Esophagus muscularis mucosa (tissue), 4 donors: ENCODE data around the gene RBM28. TPM values are rescaled to one million over a fixed set of nuclear protein-coding genes. Genes with fewer than 3 reads are reported as not detected.

Experiments used
- DNase-seq: peaks from one replicate; pipeline ENCODE4 v3.0.0-alpha.2; 2017; ENCODE audit errors: extremely low spot score
- H3K27ac ChIP-seq, 4 donors: fragments of 200-600 bp; sonication (generic); replicated peaks in 1 of 4; 1 replicate in 3 of 4; 2 replicates in 1 of 4; pipeline ENCODE4 v1.5.1; 2016 to 2019; ENCODE audit warnings: mild to moderate bottlenecking in 1 of 4
- H3K27me3 ChIP-seq, 4 donors: fragments of 200-600 bp; sonication (generic); one replicate each; pipeline versions ENCODE4 v1.5.1 to v1.6.0; 2016 to 2019
- H3K36me3 ChIP-seq, 4 donors: fragments of 200-600 bp; sonication (generic); one replicate each; pipeline ENCODE4 v1.5.1; 2016 to 2019
- H3K4me1 ChIP-seq, 4 donors: fragments of 200-600 bp; sonication (generic); one replicate each; pipeline ENCODE4 v1.5.1; 2016 to 2019
- H3K4me3 ChIP-seq, 4 donors: fragments of 200-600 bp; sonication (generic); 1 replicate in 2 of 4; 2 replicates in 2 of 4; pipeline ENCODE4 v1.5.1; 2016 to 2019; ENCODE audit warnings: mild to moderate bottlenecking in 4 of 4, moderate library complexity in 1 of 4
- H3K9me3 ChIP-seq, 4 donors: fragments of 200-600 bp; sonication (generic); 1 replicate in 3 of 4; 2 replicates in 1 of 4; pipeline ENCODE4 v1.5.1; 2016 to 2019
- EP300 ChIP-seq: sonication (generic); formaldehyde crosslinking; IDR thresholded peaks from one replicate; pipeline ENCODE4 v1.6.1; 2017; ENCODE audit warnings: antibody characterized with exemption
- POLR2A ChIP-seq: fragments of 450-650 bp; IDR thresholded peaks from one replicate; pipeline ENCODE4 v1.6.1; 2017; ENCODE audit warnings: antibody characterized with exemption, moderate library complexity, mild to moderate bottlenecking, low read depth
- POLR2AphosphoS5 ChIP-seq, 2 donors: sonication (generic); formaldehyde crosslinking; IDR thresholded peaks; one replicate each; pipeline ENCODE4 v1.6.1; 2017; ENCODE audit warnings: antibody characterized with exemption in 2 of 2
- WGBS: methylation state at CpG from one replicate; pipeline ENCODE4 v1.1.5; 2018; 5-methylcytosine and 5-hydroxymethylcytosine counted together
- intact Hi-C: fragments of 100-400 bp; cut with DNase I; formaldehyde crosslinking; loops from one replicate; pipeline ENCODE4 v1.15.1; 2023
- total RNA-seq, 4 donors: library from RNA; depleted of rRNA; stranded (reverse); fragments of >200 nt; gene quantifications; one replicate each; pipeline versions ENCODE4 v1.1.0 to v1.2.1, GENCODE V29; 2016
- TF ChIP-seq, protein P1 (sequence below), 3 experiments: fragments of 200-600 bp in 2 of 3; fragments of 450-650 bp in 1 of 3; sonication (generic) in 2 of 3; IDR thresholded peaks; one replicate each; pipeline ENCODE4 v1.5.1; 2017 to 2019; ENCODE audit warnings: antibody characterized with exemption in 3 of 3, mild to moderate bottlenecking in 2 of 3, moderate library complexity in 1 of 3

The RBM28 gene
- total RNA-seq, 4 donors from 2014 or later = 13.3 to 16.6 (median 15.0) TPM

DNA sequence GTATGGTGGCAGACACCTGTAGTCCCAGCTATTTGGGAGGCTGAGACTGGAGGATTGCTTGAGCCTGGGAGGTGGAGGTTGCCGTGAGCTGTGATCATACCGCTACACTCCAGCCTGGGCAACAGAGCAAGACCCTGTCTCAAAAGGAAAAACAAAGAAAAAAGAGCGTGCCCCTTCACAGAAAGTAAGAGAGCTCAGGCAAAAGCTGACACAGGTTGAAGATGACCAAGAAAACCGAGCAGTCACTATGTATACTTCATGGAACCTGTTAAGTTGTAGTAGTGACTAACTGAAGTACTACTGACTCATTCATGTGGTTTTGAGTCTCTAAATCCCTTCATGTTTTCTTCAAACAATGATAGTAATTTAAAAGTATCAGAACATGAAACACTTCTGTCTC is 19.0 kb upstream of the RBM28 start:
- no peaks in the 10 kb centered on the region for H3K36me3 ChIP-seq
- 88% methylated on average over 4 of the region's 4 CpGs for WGBS
- peaks cover 10 to 26% (median 24%) of the 10 kb centered on the region in 4 donors for H3K4me1 ChIP-seq
- H3K27ac ChIP-seq = no peak overlapping the region
- H3K9me3 ChIP-seq = no peaks in the 10 kb centered on the region
- no peak overlapping the region for H3K4me3 ChIP-seq
- DNase-seq = no peak
- intact Hi-C loops = no loop called here
- TF ChIP-seq POLR2A = no peak
- no peak for TF ChIP-seq EP300
- TF ChIP-seq, protein P1, sequence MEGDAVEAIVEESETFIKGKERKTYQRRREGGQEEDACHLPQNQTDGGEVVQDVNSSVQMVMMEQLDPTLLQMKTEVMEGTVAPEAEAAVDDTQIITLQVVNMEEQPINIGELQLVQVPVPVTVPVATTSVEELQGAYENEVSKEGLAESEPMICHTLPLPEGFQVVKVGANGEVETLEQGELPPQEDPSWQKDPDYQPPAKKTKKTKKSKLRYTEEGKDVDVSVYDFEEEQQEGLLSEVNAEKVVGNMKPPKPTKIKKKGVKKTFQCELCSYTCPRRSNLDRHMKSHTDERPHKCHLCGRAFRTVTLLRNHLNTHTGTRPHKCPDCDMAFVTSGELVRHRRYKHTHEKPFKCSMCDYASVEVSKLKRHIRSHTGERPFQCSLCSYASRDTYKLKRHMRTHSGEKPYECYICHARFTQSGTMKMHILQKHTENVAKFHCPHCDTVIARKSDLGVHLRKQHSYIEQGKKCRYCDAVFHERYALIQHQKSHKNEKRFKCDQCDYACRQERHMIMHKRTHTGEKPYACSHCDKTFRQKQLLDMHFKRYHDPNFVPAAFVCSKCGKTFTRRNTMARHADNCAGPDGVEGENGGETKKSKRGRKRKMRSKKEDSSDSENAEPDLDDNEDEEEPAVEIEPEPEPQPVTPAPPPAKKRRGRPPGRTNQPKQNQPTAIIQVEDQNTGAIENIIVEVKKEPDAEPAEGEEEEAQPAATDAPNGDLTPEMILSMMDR (IDR thresholded peaks at IDR 0.05) = no peak
- TF ChIP-seq POLR2AphosphoS5 (IDR thresholded peaks at IDR 0.05) = no peak
- H3K27me3 ChIP-seq = peaks cover 0 to 35% (median 0%) of the 10 kb centered on the region in 4 donors

- TF ChIP-seq POLR2AphosphoS5 (IDR thresholded peaks at IDR 0.05) = no peak
- TF ChIP-seq POLR2A = no peak
- TF ChIP-seq EP300 = no peak
- TF ChIP-seq, protein P1 (IDR thresholded peaks at IDR 0.05) = no peak
- no peaks in the 10 kb centered on the region for H3K9me3 ChIP-seq
- 5% methylated on average over 7 of the region's 88 CpGs for WGBS
- peaks cover 10 to 26% (median 24%) of the 10 kb centered on the region in 4 donors for H3K4me1 ChIP-seq
- no peak for DNase-seq
- H3K36me3 ChIP-seq = no peaks in the 10 kb centered on the region
- intact Hi-C loops = no loop called here
- H3K27me3 ChIP-seq = peaks cover 0 to 40% (median 0%) of the 10 kb centered on the region in 4 donors
- H3K27ac ChIP-seq = peak within 1 kb of the TSS in 3 of 4 donors; percentile 21 to 27 (median 22)
- H3K4me3 ChIP-seq = peak within 1 kb of the TSS; percentile 59 to 72 (median 62)
Observed at GRCh38 chr7:128361411-128362379, 18.0 kb upstream of the RBM28 start, which contains the start of gene PRRT4. Gene PRRT4 (minus strand): TSS chr7:128361690.

DNA sequence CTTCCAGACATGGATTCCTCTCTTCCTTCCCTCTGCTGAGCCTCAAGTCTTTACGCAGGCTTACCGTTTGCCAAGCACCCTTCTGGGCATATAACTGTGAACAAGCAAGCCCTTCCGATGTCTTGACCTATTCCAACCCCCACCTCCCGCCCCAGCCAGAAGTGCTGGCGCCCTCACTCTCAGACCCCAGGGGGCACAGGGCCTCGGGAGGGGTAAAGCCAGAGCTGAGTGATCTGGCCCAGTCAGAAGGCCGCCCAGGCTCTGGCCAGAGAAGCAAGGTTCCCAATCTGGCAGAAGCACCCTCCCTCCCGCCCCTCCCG is 16.6 kb upstream of the RBM28 start:
- no peak for DNase-seq
- intact Hi-C loops = no loop called here
- H3K4me3 ChIP-seq = peak overlapping the region; percentile 59 to 72 (median 62)
- peaks cover 10 to 26% (median 24%) of the 10 kb centered on the region in 4 donors for H3K4me1 ChIP-seq
- peak overlapping the region in 1 of 4 donors; percentile 22 for H3K27ac ChIP-seq
- 55% methylated on average over 6 of the region's 9 CpGs for WGBS
- H3K36me3 ChIP-seq = no peaks in the 10 kb centered on the region
- H3K27me3 ChIP-seq = peaks cover 0 to 41% (median 0%) of the 10 kb centered on the region in 4 donors
- TF ChIP-seq POLR2A = no peak
- TF ChIP-seq, protein P1 (IDR thresholded peaks at IDR 0.05) = no peak
- TF ChIP-seq EP300 = no peak
- no peak for TF ChIP-seq POLR2AphosphoS5 (IDR thresholded peaks at IDR 0.05)
- H3K9me3 ChIP-seq = no peaks in the 10 kb centered on the region

- Histone ChIP-seq H3K27ac (peak overlapping the region in 1 of 4 donors; percentile 22), H3K27me3 (peaks cover 0 to 41% (median 0%) of the 10 kb centered on the region in 4 donors), H3K4me1 (peaks cover 10 to 26% (median 24%) of the 10 kb centered on the region in 4 donors), H3K4me3 (no peak overlapping the region), H3K9me3 (no peaks in the 10 kb centered on the region), H3K36me3 (no peaks in the 10 kb centered on the region)
- WGBS = 69% methylated on average over 4 of the region's 4 CpGs
- TF ChIP-seq POLR2AphosphoS5 (IDR thresholded peaks at IDR 0.05) (no peak), EP300 (no peak), POLR2A (no peak)
- TF ChIP-seq, protein P1 (IDR thresholded peaks at IDR 0.05) = no peak
- intact Hi-C loops = no loop called here
- DNase-seq = no peak
Observed at GRCh38 chr7:128359939-128360338, 16.2 kb upstream of the RBM28 start.
